Measurements from ENCODE around the gene MRPL16.

The MRPL16 gene

GRCh38 chr11:59770869-59771268, 39.7 kb downstream of the MRPL16 start:
- no peak for DNase-seq (ENCODE audit: low read depth)

- DNase-seq (ENCODE audit: low read depth) = no peak
These were observed 40.3 kb downstream of the MRPL16 start for GRCh38 chr11:59770319-59770718.

- DNase-seq (ENCODE audit: low read depth) = no peak
These were observed 40.8 kb downstream of the MRPL16 start for GRCh38 chr11:59769828-59770227.

GRCh38 chr11:59769111-59769510, 41.5 kb downstream of the MRPL16 start:
- DNase-seq (ENCODE audit: low read depth) = no peak

GRCh38 chr11:59767225-59767611, 43.4 kb downstream of the MRPL16 start:
- DNase-seq (ENCODE audit: low read depth) = no peak

GRCh38 chr11:59766542-59767224, 43.9 kb downstream of the MRPL16 start:
- no peak for DNase-seq (ENCODE audit: low read depth)

GRCh38 chr11:59765068-59765735, 45.4 kb downstream of the MRPL16 start:
- no peak for DNase-seq (ENCODE audit: low read depth)

GRCh38 chr11:59761993-59762392, 48.6 kb downstream of the MRPL16 start:
- DNase-seq (ENCODE audit: low read depth) = no peak

GRCh38 chr11:59760771-59761170, 49.8 kb downstream of the MRPL16 start:
- DNase-seq (ENCODE audit: low read depth) = no peak

GRCh38 chr11:59759900-59760299, 50.7 kb downstream of the MRPL16 start:
- DNase-seq (ENCODE audit: low read depth) = no peak

GRCh38 chr11:59758401-59759037, 52.1 kb downstream of the MRPL16 start:
- DNase-seq (ENCODE audit: low read depth) = no peak

GRCh38 chr11:59756845-59757244, 53.7 kb downstream of the MRPL16 start:
- DNase-seq (ENCODE audit: low read depth) = no peak

GRCh38 chr11:59756558-59756840, 54.1 kb downstream of the MRPL16 start:
- DNase-seq (ENCODE audit: low read depth) = no peak

Data from activated T-cell treated with anti-CD3 and anti-CD28 coated beads for 1 hour (primary cell).